ENCODE measurements around the gene CTTN. TPM values are rescaled to one million over a fixed set of nuclear protein-coding genes. Genes with fewer than 3 reads are reported as not detected.

Gene CTTN
- total RNA-seq, 1 donor from 2014 or later = 1.1 TPM

DNA sequence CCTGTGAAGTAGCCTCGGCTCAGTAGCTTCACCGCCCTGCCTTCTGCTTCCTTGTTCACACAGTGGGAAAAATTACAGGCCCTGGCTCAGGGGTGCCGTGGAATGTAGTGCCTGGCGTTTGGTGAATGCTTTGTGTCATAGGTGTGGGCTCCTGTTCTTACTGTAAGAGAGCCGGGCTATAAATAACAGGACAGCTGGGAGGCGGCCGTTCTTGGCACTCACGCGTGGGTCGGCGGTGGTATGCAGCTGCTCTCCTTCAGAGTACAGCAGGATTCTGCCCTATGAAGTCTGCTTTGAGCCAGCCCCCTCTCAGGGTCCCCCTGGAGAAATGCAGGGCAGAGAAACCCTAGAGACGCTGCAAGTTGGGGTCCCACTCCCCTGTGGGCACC lies 84.2 kb downstream of the CTTN start:
- ChIA-PET CTCF (no interaction called here), POLR2A (no interaction called here)
- Mint-ChIP-seq H3K27ac (no peak overlapping the region), H3K9me3 (no peaks in the 10 kb centered on the region), H3K4me3 (no peak overlapping the region), H3K27me3 (peaks cover 10% of the 10 kb centered on the region), H3K4me1 (no peaks in the 10 kb centered on the region), H3K36me3 (ENCODE audit: low read depth) (no peaks in the 10 kb centered on the region)
- no peak for DNase-seq
- no peak for ATAC-seq (ENCODE audit: low read depth)
- TF ChIP-seq, protein P1, sequence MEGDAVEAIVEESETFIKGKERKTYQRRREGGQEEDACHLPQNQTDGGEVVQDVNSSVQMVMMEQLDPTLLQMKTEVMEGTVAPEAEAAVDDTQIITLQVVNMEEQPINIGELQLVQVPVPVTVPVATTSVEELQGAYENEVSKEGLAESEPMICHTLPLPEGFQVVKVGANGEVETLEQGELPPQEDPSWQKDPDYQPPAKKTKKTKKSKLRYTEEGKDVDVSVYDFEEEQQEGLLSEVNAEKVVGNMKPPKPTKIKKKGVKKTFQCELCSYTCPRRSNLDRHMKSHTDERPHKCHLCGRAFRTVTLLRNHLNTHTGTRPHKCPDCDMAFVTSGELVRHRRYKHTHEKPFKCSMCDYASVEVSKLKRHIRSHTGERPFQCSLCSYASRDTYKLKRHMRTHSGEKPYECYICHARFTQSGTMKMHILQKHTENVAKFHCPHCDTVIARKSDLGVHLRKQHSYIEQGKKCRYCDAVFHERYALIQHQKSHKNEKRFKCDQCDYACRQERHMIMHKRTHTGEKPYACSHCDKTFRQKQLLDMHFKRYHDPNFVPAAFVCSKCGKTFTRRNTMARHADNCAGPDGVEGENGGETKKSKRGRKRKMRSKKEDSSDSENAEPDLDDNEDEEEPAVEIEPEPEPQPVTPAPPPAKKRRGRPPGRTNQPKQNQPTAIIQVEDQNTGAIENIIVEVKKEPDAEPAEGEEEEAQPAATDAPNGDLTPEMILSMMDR (IDR thresholded peaks at IDR 0.05) = no peak
- intact Hi-C loops (cut with micrococcal nuclease) = no loop called here

DNA sequence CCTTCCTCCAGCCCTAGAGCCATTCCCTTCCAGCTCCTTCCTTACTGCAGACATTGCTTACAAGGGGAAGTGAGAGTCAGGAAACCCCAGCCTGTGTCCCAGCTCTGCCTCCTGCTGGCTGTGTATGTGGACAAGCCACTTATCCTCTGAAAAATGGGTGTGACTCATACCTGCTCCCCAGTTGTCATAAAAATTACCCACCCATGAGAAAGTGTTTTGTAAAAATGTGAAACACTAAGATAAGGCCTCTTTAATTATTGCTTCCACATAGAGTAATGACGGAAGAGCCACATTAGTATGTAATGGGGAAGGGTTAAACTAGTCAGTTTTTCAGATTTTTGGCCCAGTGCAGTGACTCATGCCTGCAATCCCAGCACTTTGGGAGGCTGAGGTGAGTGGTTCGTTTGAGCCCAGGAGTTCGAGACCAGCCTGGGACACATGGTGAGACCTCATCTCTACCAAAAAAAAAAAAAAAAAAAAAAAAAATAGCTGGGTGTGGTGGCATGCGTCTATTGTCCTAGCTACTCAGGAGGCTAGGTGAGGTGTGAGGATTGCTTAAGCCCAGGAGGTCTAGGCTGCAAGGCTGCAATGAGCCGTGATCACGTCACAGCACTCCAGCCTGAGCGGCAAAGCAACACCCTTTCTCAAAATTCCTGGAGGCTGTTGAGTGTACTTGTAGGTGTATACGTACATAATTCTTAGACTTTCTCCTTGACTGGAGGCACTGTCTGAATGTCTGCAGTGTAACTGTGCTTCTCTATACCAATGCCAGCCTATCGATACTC lies 84.9 kb downstream of the CTTN start:
- no peak for ATAC-seq (ENCODE audit: low read depth)

DNA sequence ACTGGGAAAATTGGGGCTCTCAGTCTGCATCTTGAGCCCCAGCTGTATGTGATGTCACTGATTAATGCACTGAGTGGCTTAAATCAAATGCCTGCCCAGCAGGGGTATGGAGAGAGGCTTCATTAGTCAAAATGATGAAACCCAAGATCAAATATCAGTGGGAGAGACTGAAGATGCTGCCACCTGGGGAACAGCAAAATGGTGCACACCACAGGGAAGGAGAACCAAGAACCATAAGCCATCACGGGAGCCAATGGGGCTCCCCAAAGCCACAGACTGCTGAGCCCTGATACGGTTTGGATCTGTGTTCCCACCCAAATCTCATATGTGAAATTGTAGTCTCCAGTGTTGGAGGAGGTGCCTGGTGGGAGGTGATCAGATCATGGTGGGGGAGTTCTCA lies 85.6 kb downstream of the CTTN start:
- intact Hi-C loops (cut with micrococcal nuclease) = no loop called here
- Mint-ChIP-seq H3K9me3 (no peaks in the 10 kb centered on the region), H3K36me3 (ENCODE audit: low read depth) (no peaks in the 10 kb centered on the region), H3K4me1 (no peaks in the 10 kb centered on the region), H3K27me3 (peaks cover 12% of the 10 kb centered on the region), H3K4me3 (no peak overlapping the region), H3K27ac (no peak overlapping the region)
- ChIA-PET POLR2A (no interaction called here), CTCF (no interaction called here)
- DNase-seq (no peak), ATAC-seq (ENCODE audit: low read depth) (no peak)
- TF ChIP-seq, protein P1 (IDR thresholded peaks at IDR 0.05) = no peak

More for the DNA sequence above, 84.9 kb downstream of the CTTN start:
- Mint-ChIP-seq H3K4me3 (no peak overlapping the region), H3K9me3 (no peaks in the 10 kb centered on the region), H3K36me3 (ENCODE audit: low read depth) (no peaks in the 10 kb centered on the region), H3K27me3 (peaks cover 12% of the 10 kb centered on the region), H3K4me1 (no peaks in the 10 kb centered on the region), H3K27ac (no peak overlapping the region)
- DNase-seq = no peak
- TF ChIP-seq, protein P1 (IDR thresholded peaks at IDR 0.05) = no peak
- POLR2A ChIA-PET = no interaction called here
- CTCF ChIA-PET = no interaction called here
- intact Hi-C loops (cut with micrococcal nuclease) = no loop called here

DNA sequence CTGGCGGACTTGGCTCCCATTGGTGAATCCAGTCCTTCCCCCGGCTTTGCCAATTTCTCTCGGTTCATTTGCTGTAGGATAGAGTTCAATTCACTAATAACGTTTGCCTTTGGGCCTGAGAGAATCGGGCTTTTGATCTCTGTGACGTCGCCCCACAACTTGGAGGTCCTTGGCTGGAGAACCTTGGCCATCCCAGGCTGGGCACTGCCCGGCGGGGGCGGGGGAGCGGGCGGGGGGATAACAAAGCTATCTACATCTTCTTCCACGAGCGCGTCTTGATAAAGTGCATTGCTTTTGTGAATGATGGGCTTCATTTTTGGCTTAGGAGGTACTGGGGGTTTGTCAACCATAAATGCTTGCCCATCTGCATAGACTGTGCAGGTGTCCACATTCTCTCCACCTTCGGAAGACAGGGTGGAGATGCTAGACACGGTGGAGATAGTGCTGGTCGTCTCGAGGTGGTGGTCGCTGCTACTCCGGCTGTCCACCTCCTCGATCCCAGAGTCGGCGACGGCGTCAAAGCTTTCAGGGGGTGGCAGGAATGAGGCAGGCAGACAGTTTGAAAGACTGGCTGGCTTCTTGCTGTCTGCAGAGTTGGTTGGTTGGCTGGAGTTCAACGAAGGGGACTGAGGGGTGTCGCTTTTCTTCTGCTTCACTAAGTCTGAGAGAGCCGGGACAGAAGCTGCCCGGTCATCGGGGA lies 87.1 kb downstream of the CTTN start:
- intact Hi-C loops (cut with micrococcal nuclease) = no loop called here
- H3K4me1 Mint-ChIP-seq = no peaks in the 10 kb centered on the region
- peaks cover 12% of the 10 kb centered on the region for H3K27me3 Mint-ChIP-seq
- H3K27ac Mint-ChIP-seq = no peak overlapping the region
- no peaks in the 10 kb centered on the region for H3K36me3 Mint-ChIP-seq (ENCODE audit: low read depth)
- TF ChIP-seq, protein P1 (IDR thresholded peaks at IDR 0.05) = no peak
- ChIA-PET POLR2A (no interaction called here), CTCF (no interaction called here)
- no peak overlapping the region for H3K4me3 Mint-ChIP-seq
- H3K9me3 Mint-ChIP-seq = no peaks in the 10 kb centered on the region
- DNase-seq (no peak), ATAC-seq (ENCODE audit: low read depth) (no peak)

DNA sequence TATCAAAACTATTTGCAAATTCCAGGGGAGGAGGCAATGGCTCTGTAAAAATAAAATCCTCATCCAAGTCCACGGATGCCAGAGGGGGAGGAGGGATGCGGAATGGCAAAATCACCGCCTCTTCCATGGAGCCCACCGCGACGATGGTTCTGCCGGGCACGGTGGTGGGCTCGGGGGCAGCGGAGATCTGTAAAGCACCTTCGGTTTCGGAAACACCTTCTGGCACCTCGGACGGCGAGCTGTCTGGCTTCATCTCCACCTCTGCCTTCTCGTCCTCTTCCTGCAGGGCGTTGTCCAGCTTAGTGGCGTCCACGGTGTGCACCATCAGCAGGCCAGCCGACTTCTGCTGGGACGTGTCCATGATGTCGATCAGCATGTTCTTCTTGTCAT lies 87.7 kb downstream of the CTTN start:
- TF ChIP-seq, protein P1 (IDR thresholded peaks at IDR 0.05) = no peak
- Mint-ChIP-seq H3K27ac (no peak overlapping the region), H3K4me1 (no peaks in the 10 kb centered on the region), H3K27me3 (peaks cover 12% of the 10 kb centered on the region), H3K36me3 (ENCODE audit: low read depth) (no peaks in the 10 kb centered on the region), H3K9me3 (no peaks in the 10 kb centered on the region), H3K4me3 (no peak overlapping the region)
- ChIA-PET POLR2A (no interaction called here), CTCF (no interaction called here)
- DNase-seq (no peak), ATAC-seq (ENCODE audit: low read depth) (no peak)
- intact Hi-C loops (cut with micrococcal nuclease) = no loop called here

Other genes with a start within 250 kb of the CTTN start
- gene FADD, start 195.2 kb upstream of the CTTN start, total RNA-seq = 29.5 and 31.2 TPM in 2 replicates
- 52.3 and 53.3 TPM in 2 replicates for gene PPFIA1, start 127.8 kb upstream of the CTTN start, total RNA-seq

All from activated B cell treated with CpG ODN at 0.5 μM for 24 hours (primary cell).